SW 1271 (cell line): ENCODE measurements around the gene MARCHF10.

ENCODE experiments used
- DNase-seq, 2 experiments: peaks; one replicate each; lab custom pipeline; 2025; lab: John Stamatoyannopoulos, UW

Gene MARCHF10

GRCh38 chr17:62676952-62677596 lies 131.0 kb downstream of the MARCHF10 start:
- DNase-seq: no peak

- no peak for DNase-seq
Observed at GRCh38 chr17:62676231-62676943, 131.7 kb downstream of the MARCHF10 start.

- no peak for DNase-seq
Observed at GRCh38 chr17:62675701-62676100, 132.4 kb downstream of the MARCHF10 start.

- no peak for DNase-seq
Observed at GRCh38 chr17:62675260-62675659, 132.9 kb downstream of the MARCHF10 start.

GRCh38 chr17:62674841-62675240 lies 133.3 kb downstream of the MARCHF10 start:
- no peak for DNase-seq

GRCh38 chr17:62674363-62674739 lies 133.8 kb downstream of the MARCHF10 start:
- DNase-seq: no peak

GRCh38 chr17:62673614-62674362 lies 134.3 kb downstream of the MARCHF10 start:
- DNase-seq: no peak

- DNase-seq: no peak
Observed at GRCh38 chr17:62672957-62673356, 135.2 kb downstream of the MARCHF10 start.

GRCh38 chr17:62671553-62671952 lies 136.6 kb downstream of the MARCHF10 start:
- no peak for DNase-seq

GRCh38 chr17:62670202-62670821 lies 137.8 kb downstream of the MARCHF10 start:
- DNase-seq: no peak

- DNase-seq: no peak
Observed at GRCh38 chr17:62668091-62668804, 139.9 kb downstream of the MARCHF10 start.

GRCh38 chr17:62666801-62667591 lies 141.1 kb downstream of the MARCHF10 start:
- DNase-seq: no peak

- no peak for DNase-seq
Observed at GRCh38 chr17:62666061-62666800, 141.9 kb downstream of the MARCHF10 start.

- no peak for DNase-seq
Observed at GRCh38 chr17:62665599-62665998, 142.5 kb downstream of the MARCHF10 start.

GRCh38 chr17:62664336-62665120 lies 143.6 kb downstream of the MARCHF10 start:
- DNase-seq: no peak

- DNase-seq: no peak
Observed at GRCh38 chr17:62663304-62663703, 144.8 kb downstream of the MARCHF10 start.

GRCh38 chr17:62662855-62663254 lies 145.3 kb downstream of the MARCHF10 start:
- no peak for DNase-seq

GRCh38 chr17:62661337-62661736 lies 146.8 kb downstream of the MARCHF10 start:
- no peak for DNase-seq

- DNase-seq: no peak
Observed at GRCh38 chr17:62660629-62661118, 147.4 kb downstream of the MARCHF10 start.
